CD8-positive, alpha-beta memory T cell (primary cell): ENCODE measurements around the gene MIPOL1. TPM values are rescaled to one million over a fixed set of nuclear protein-coding genes. Genes with fewer than 3 reads are reported as not detected.

ENCODE experiments used
- CTCF ChIA-PET: fragments of 350-600 bp; sonication (Branson Sonifier 250); formaldehyde crosslinking; loops from one replicate; lab custom pipeline; 2021; ENCODE audit warnings: antibody characterized with exemption; lab: Charles Lee
- POLR2A ChIA-PET: fragments of 350-600 bp; sonication (Branson Sonifier 250); formaldehyde crosslinking; loops from one replicate; lab custom pipeline; 2021; ENCODE audit warnings: antibody characterized with exemption; lab: Charles Lee
- DNase-seq, 5 donors: peaks; one replicate each; pipeline versions ENCODE4 v3.0.0 to v3.0.0-alpha.2; 2020 to 2022; ENCODE audit warnings: mixed read lengths in 1 of 5
- H3K27ac ChIP-seq: one replicate; pipeline ENCODE4 v1.7.0; 2013; ENCODE audit warnings: low read depth, mild to moderate bottlenecking, low read length, moderate library complexity
- H3K27me3 ChIP-seq: 2 replicates; pipeline ENCODE4 v1.7.0; 2013; ENCODE audit warnings: low read length, mild to moderate bottlenecking; ENCODE audit not compliant: insufficient read depth, poor library complexity, severe bottlenecking
- H3K36me3 ChIP-seq: 2 replicates; pipeline ENCODE4 v1.7.0; 2013; ENCODE audit warnings: mild to moderate bottlenecking, low read length, moderate library complexity; ENCODE audit not compliant: insufficient read depth
- H3K4me1 ChIP-seq: 2 replicates; pipeline ENCODE4 v1.7.0; 2013; ENCODE audit warnings: mild to moderate bottlenecking, low read length, moderate library complexity; ENCODE audit not compliant: insufficient read depth
- H3K4me3 ChIP-seq: 2 replicates; pipeline ENCODE4 v1.7.0; 2013; ENCODE audit warnings: mild to moderate bottlenecking, low read length
- H3K9me3 ChIP-seq: 2 replicates; pipeline ENCODE4 v1.7.0; 2013; ENCODE audit warnings: mild to moderate bottlenecking, low read length
- H3K27ac Mint-ChIP-seq, 8 donors: one replicate each; pipeline ENCODE4 v1.8.0; 2020 to 2021; ENCODE audit warnings: mixed read lengths in 8 of 8, mild to moderate bottlenecking in 6 of 8, inconsistent platforms in 3 of 8, moderate library complexity in 3 of 8
- H3K27me3 Mint-ChIP-seq, 2 donors: one replicate each; pipeline ENCODE4 v1.8.0; 2020 to 2021; ENCODE audit warnings: mixed read lengths in 2 of 2, mild to moderate bottlenecking in 1 of 2, moderate library complexity in 1 of 2
- H3K36me3 Mint-ChIP-seq, 3 donors: one replicate each; pipeline ENCODE4 v1.8.0; 2020 to 2021; ENCODE audit warnings: mixed read lengths in 3 of 3, inconsistent platforms in 1 of 3, mild to moderate bottlenecking in 1 of 3
- H3K4me1 Mint-ChIP-seq, 3 donors: one replicate each; pipeline ENCODE4 v1.8.0; 2020 to 2021; ENCODE audit warnings: mixed read lengths in 3 of 3, inconsistent platforms in 1 of 3, mild to moderate bottlenecking in 1 of 3
- H3K4me3 Mint-ChIP-seq, 7 donors: one replicate each; pipeline ENCODE4 v1.8.0; 2020 to 2021; ENCODE audit warnings: mixed read lengths in 7 of 7, mild to moderate bottlenecking in 6 of 7, moderate library complexity in 4 of 7, inconsistent platforms in 2 of 7
- H3K9me3 Mint-ChIP-seq, 5 donors: one replicate each; pipeline ENCODE4 v1.8.0; 2020 to 2022; ENCODE audit warnings: mixed read lengths in 5 of 5, mild to moderate bottlenecking in 3 of 5, moderate library complexity in 2 of 5, inconsistent platforms in 1 of 5
- polyA plus RNA-seq: library from polyadenylated mRNA; unstranded; fragments of 300-500 nt; fragmentation: Illumina TruSeq; gene quantifications from one replicate; pipeline ENCODE4 v1.2.3, GENCODE V29; 2021
- total RNA-seq, 2 experiments: library from RNA; stranded (reverse); gene quantifications; one replicate each; pipeline ENCODE4 v1.2.3, GENCODE V29; 2021

The MIPOL1 gene
- total and polyA plus RNA-seq, 3 experiments from 2014 or later, result not detected

DNA sequence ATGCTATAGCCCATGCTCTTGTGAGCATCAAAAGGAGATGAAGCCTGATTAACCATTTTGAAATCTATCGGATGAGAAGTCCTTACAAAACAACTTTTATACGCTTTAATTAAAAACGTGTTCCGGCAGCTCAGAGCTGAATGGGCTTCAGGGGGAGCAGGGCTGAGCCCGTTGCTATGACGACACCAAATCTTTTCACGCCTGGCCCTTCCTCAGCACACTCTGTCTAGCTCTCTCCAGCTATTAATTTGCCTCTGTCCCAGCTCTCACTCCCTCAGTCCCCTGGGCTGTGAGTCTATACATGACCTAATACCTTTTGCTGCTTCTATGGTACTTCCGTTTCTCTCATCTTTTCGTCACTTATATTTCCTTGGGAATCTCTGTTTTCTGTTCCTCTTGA is 381.5 kb downstream of the MIPOL1 start:
- Histone ChIP-seq H3K27me3 (no peaks in the 10 kb centered on the region), H3K9me3 (no peaks in the 10 kb centered on the region), H3K4me3 (no peak overlapping the region), H3K36me3 (no peaks in the 10 kb centered on the region), H3K27ac (no peak overlapping the region), H3K4me1 (no peaks in the 10 kb centered on the region)
- no peak for DNase-seq
- Mint-ChIP-seq H3K36me3 (no peaks in the 10 kb centered on the region), H3K27ac (no peak overlapping the region), H3K27me3 (peaks cover 4 to 19% of the 10 kb centered on the region in 2 donors), H3K4me3 (no peak overlapping the region), H3K9me3 (peaks cover 0 to 5% (median under 1%) of the 10 kb centered on the region in 5 donors), H3K4me1 (no peaks in the 10 kb centered on the region)
- ChIA-PET CTCF (no interaction called here), POLR2A (no interaction called here)

DNA sequence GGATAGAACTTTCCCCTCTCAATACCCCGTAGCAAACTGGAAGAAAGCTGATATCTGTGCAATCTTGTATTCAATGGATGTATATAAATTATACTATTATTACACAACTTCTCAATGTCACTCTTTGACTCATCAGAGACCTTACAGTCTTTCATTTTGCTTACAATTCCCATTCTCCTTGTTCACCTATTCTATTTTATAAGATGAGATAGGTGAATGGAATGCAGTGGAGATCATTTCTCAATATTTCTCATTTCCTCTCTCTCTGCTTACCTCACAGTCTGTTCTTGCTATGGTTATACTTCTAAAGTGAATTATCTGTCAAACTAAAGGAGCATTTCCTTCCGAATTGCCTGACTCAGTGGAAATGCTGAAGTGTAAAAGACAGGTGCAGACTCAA is 382.4 kb downstream of the MIPOL1 start:
- Mint-ChIP-seq H3K9me3 (peaks cover 0 to 3% (median 1%) of the 10 kb centered on the region in 5 donors), H3K4me3 (no peak overlapping the region), H3K4me1 (no peaks in the 10 kb centered on the region), H3K27me3 (peaks cover 9 to 20% of the 10 kb centered on the region in 2 donors), H3K27ac (no peak overlapping the region), H3K36me3 (no peaks in the 10 kb centered on the region)
- no peak overlapping the region for H3K27ac ChIP-seq
- DNase-seq, result no peak
- ChIA-PET CTCF (no interaction called here), POLR2A (no interaction called here)
- H3K4me3 ChIP-seq, result no peak overlapping the region
- no peaks in the 10 kb centered on the region for H3K9me3 ChIP-seq
- no peaks in the 10 kb centered on the region for H3K36me3 ChIP-seq
- H3K27me3 ChIP-seq, result no peaks in the 10 kb centered on the region
- no peaks in the 10 kb centered on the region for H3K4me1 ChIP-seq

DNA sequence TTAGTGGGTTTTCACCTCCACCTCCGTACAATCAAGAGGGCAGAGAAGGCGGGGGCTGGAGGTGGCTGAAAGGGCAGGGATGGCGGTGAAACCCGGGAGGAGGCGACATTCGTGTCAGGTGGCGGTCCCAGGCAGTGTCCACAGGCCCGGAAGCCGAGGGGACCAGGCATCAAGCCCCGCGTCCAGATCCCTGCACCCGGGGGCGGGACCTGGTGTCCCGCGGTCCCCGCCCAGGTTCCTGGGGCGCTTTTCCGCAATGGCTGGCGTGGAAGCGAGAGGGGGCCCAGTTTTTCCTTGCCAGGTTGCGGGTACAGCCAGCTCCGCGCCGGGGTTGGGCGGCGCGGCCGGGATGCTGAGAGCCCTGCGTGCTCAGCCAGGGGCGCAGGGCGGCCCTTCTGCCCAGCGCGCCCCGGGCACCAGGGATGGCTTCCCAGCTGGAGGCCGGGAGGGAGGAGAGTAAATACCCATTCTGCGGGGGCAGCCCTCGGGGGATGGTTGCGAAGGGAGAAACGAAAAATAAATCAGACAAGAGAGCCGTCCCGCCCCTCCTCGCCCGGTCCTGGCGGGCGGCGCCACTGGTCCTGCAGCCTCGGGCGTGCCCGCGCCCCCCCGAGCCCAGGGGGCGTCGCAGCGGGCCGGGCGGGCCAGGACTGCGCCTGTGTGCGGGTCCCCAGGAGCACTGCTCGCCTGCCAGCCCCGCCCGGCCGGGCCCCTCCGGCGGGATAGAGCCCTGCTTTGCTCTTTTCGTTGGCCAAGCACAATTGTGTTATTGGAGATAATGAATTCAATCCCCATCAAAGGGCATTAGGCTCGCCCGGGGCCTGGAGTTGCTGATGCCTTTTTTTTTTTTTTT is 385.8 kb downstream of the MIPOL1 start:
- no peaks in the 10 kb centered on the region for H3K4me1 ChIP-seq
- Mint-ChIP-seq H3K4me1 (no peaks in the 10 kb centered on the region), H3K27me3 (peaks cover 27 to 48% of the 10 kb centered on the region in 2 donors), H3K9me3 (peaks cover 0 to 20% (median 5%) of the 10 kb centered on the region in 5 donors), H3K27ac (no peak overlapping the region), H3K36me3 (no peaks in the 10 kb centered on the region), H3K4me3 (no peak overlapping the region)
- no peak for DNase-seq
- no peaks in the 10 kb centered on the region for H3K9me3 ChIP-seq
- no peaks in the 10 kb centered on the region for H3K36me3 ChIP-seq
- ChIA-PET POLR2A (no interaction called here), CTCF (no interaction called here)
- H3K4me3 ChIP-seq, result no peak overlapping the region
- no peak overlapping the region for H3K27ac ChIP-seq
- H3K27me3 ChIP-seq, result peaks cover 4% of the 10 kb centered on the region

DNA sequence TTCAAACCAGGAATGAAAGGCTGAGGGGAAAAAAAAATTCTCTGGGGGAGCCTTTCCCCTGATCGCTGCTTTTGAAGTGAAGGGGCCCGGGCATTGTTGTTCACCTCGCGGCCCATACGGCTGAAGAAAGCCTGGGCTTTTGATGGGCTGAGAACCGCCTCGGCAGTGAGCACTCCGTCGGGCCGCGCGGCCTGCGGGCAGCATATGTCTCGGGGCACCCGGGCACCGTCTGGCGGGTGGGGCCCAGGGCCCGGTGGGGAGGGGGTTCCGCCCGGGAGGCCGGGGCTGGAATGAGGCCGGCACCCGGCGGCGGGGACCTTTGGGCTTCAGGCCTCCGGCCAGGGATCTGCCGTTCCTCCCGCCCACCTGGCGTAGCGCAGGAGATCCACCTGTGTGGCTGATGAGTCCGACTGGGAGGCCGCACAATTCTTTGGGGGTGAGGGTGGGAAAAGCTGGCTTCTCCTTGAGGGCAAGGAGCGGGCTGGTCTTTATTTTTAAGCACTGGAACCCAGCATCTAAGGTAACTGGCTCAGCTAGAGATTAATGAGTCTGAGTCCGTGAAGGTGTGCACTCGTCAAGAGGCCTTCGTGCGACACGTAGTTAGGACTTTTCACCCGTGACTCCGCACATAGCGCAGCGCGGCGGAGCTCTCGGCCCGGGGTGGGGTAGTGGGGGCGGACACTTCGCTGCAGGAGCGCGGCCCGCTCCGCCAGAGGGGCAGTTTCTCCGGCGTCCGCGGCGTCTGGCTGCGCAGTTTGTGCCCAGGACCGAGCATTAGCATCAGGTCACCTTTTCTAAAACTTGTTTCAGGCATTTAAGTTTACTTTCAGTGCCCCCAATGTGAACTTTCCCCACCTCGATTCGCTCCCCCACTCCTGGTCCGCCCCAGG is 386.7 kb downstream of the MIPOL1 start:
- Mint-ChIP-seq H3K36me3 (no peaks in the 10 kb centered on the region), H3K9me3 (peaks cover 5 to 27% (median 13%) of the 10 kb centered on the region in 5 donors), H3K27me3 (peaks cover 31 to 57% of the 10 kb centered on the region in 2 donors), H3K4me3 (no peak overlapping the region), H3K27ac (no peak overlapping the region), H3K4me1 (no peaks in the 10 kb centered on the region)
- Histone ChIP-seq H3K9me3 (no peaks in the 10 kb centered on the region), H3K27ac (no peak overlapping the region), H3K4me3 (no peak overlapping the region), H3K27me3 (peaks cover 11% of the 10 kb centered on the region), H3K36me3 (no peaks in the 10 kb centered on the region), H3K4me1 (no peaks in the 10 kb centered on the region)
- ChIA-PET POLR2A (no interaction called here), CTCF (no interaction called here)
- DNase-seq, result no peak

DNA sequence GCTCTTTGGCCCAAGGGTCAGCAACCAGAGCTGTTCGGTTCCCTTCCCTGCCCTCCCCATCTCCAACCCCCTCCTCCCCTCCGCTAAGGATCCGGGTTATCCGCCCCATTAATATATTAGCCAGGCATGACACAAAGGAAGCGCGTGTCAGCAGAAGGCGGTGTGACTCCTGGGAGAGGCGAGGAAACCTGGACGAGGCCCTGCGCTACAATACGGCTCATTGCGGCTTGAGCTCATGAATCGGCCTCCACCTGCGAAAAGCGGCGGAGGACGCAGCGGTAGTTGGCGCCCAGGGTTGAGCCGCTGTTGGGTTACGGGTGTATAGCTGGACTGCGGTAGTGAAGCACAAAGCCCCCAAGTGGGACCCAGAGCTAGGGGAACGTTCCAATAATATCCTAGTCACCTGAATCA is 387.4 kb downstream of the MIPOL1 start:
- Mint-ChIP-seq H3K27ac (no peak overlapping the region), H3K27me3 (peaks cover 33 to 56% of the 10 kb centered on the region in 2 donors), H3K36me3 (no peaks in the 10 kb centered on the region), H3K4me3 (no peak overlapping the region), H3K4me1 (no peaks in the 10 kb centered on the region), H3K9me3 (peaks cover 4 to 28% (median 14%) of the 10 kb centered on the region in 5 donors)
- CTCF ChIA-PET, result no interaction called here
- Histone ChIP-seq H3K36me3 (no peaks in the 10 kb centered on the region), H3K4me3 (no peak overlapping the region), H3K27ac (no peak overlapping the region), H3K27me3 (peaks cover 11% of the 10 kb centered on the region), H3K9me3 (no peaks in the 10 kb centered on the region), H3K4me1 (no peaks in the 10 kb centered on the region)
- POLR2A ChIA-PET, result no interaction called here
- no peak for DNase-seq

DNA sequence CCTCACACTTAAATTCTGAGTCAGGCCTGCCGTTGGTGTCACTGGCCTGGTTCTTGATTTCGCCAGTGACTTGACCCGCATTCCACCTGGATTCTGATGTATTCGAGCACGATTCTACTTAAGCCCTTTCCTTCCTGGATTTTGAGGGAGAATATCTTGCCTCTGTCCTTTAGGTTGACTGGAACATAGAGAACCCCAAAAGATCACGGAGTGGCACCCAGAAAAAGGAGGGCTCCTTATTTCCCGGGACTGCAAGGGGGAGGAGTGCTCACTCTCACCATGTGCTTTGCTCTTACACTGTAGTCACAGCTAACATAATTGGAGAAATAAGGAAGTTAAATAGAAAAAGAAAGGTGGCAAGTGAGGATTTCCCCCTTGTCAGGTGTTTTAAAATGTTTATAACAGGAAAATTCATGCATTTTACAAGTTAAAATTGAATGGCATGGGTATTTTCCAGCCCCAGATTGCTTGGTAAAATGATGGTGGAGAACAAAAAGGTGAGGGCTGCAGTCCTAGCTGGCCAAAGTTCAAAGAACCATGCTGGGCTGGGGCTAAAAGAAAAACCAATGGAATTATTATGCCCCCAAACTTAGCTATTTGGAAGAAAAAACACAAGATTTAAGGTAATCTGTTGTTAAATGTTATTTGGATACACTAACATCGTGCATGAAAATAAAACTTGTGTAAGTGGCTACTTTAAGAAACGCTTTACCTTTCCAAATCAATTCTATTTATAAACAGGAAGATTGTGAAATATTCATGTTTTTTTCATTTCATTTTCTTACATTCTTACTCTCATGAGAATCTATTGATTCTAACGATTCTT is 388.4 kb downstream of the MIPOL1 start:
- Histone ChIP-seq H3K4me1 (no peaks in the 10 kb centered on the region), H3K4me3 (no peak overlapping the region), H3K27me3 (peaks cover 11% of the 10 kb centered on the region), H3K9me3 (no peaks in the 10 kb centered on the region), H3K36me3 (no peaks in the 10 kb centered on the region), H3K27ac (no peak overlapping the region)
- Mint-ChIP-seq H3K4me3 (no peak overlapping the region), H3K36me3 (peaks cover 0 to 1% (median under 1%) of the 10 kb centered on the region in 3 donors), H3K27me3 (peaks cover 38 to 64% of the 10 kb centered on the region in 2 donors), H3K9me3 (peaks cover 5 to 34% (median 22%) of the 10 kb centered on the region in 5 donors), H3K4me1 (no peaks in the 10 kb centered on the region), H3K27ac (no peak overlapping the region)
- POLR2A ChIA-PET, result no interaction called here
- DNase-seq, result no peak
- CTCF ChIA-PET, result no interaction called here

DNA sequence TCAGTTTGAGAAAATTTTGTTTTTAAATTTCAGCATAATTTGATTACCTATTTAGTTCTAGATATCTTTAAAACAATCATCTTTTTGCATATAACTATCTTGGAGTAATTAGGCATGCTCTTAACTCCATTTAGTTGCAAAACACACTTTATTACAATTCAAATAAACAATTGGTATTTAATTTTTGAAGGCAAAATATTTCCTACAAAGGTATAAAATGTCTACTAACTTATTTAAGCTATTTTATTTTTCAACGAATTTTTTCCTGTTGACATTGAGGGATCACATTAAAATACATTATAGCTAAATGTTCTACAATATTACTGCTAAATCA is 389.0 kb downstream of the MIPOL1 start:
- Histone ChIP-seq H3K4me1 (no peaks in the 10 kb centered on the region), H3K36me3 (no peaks in the 10 kb centered on the region), H3K27ac (no peak overlapping the region), H3K4me3 (no peak overlapping the region), H3K9me3 (no peaks in the 10 kb centered on the region), H3K27me3 (peaks cover 11% of the 10 kb centered on the region)
- Mint-ChIP-seq H3K27ac (no peak overlapping the region), H3K9me3 (peaks cover 8 to 36% (median 22%) of the 10 kb centered on the region in 5 donors), H3K27me3 (peaks cover 41 to 62% of the 10 kb centered on the region in 2 donors), H3K4me3 (no peak overlapping the region), H3K36me3 (peaks cover 0 to 3% (median 1%) of the 10 kb centered on the region in 3 donors), H3K4me1 (no peaks in the 10 kb centered on the region)
- DNase-seq, result no peak
- ChIA-PET POLR2A (no interaction called here), CTCF (no interaction called here)
